MM.1S (cell line): ENCODE results near the gene KRT80.

Source experiments
- DNase-seq: peaks from one replicate; pipeline ENCODE4 v3.0.0-alpha.2; 2015
- H2AFZ ChIP-seq: fragments of 300-600 bp; sonication (generic); 2 replicates; pipeline ENCODE4 v1.6.0; 2016; ENCODE audit warnings: antibody characterized with exemption, low read length
- H3F3A ChIP-seq: fragments of 300-600 bp; sonication (generic); 2 replicates; pipeline ENCODE4 v1.6.1; 2016; ENCODE audit warnings: mild to moderate bottlenecking, antibody characterized with exemption, low read length, moderate library complexity, mixed read lengths; ENCODE audit not compliant: insufficient read depth
- H3K27ac ChIP-seq: fragments of 300-600 bp; sonication (generic); 2 replicates; pipeline ENCODE4 v1.5.1; 2016; ENCODE audit warnings: mild to moderate bottlenecking, low read length
- H3K27me3 ChIP-seq: fragments of 300-600 bp; sonication (generic); replicated peaks from 2 replicates; pipeline ENCODE4 v1.6.0; 2016; ENCODE audit warnings: low read length; ENCODE audit not compliant: insufficient read depth
- H3K36me3 ChIP-seq: fragments of 300-600 bp; sonication (generic); replicated peaks from 2 replicates; pipeline ENCODE4 v1.6.1; 2016; ENCODE audit warnings: mild to moderate bottlenecking, low read length, mixed read lengths; ENCODE audit not compliant: insufficient read depth
- H3K4me1 ChIP-seq: fragments of 300-600 bp; sonication (generic); 2 replicates; pipeline ENCODE4 v1.6.1; 2016; ENCODE audit warnings: low read length, mixed read lengths
- H3K4me2 ChIP-seq: fragments of 300-600 bp; sonication (generic); 2 replicates; pipeline ENCODE4 v1.6.0; 2016; ENCODE audit warnings: low read depth, low read length
- H3K4me3 ChIP-seq: fragments of 300-600 bp; sonication (generic); 2 replicates; pipeline ENCODE4 v1.5.1; 2016; ENCODE audit warnings: low read length, mixed read lengths
- H3K79me2 ChIP-seq: fragments of 300-600 bp; sonication (generic); 2 replicates; pipeline ENCODE4 v1.6.1; 2016; ENCODE audit warnings: mixed run types, low read length, mixed read lengths
- H3K9ac ChIP-seq: fragments of 300-600 bp; sonication (generic); 2 replicates; pipeline ENCODE4 v1.6.1; 2016; ENCODE audit warnings: low read length, mixed read lengths
- H3K9me2 ChIP-seq: fragments of 300-600 bp; sonication (generic); replicated peaks from 2 replicates; pipeline ENCODE4 v1.6.1; 2016; ENCODE audit warnings: mild to moderate bottlenecking, low read length, mixed read lengths; ENCODE audit not compliant: insufficient read depth
- H3K9me3 ChIP-seq: fragments of 300-600 bp; sonication (generic); replicated peaks from 2 replicates; pipeline ENCODE4 v1.6.1; 2016; ENCODE audit warnings: mild to moderate bottlenecking, low read length, mixed read lengths; ENCODE audit not compliant: insufficient read depth
- H4K20me1 ChIP-seq: fragments of 300-600 bp; sonication (generic); 2 replicates; pipeline ENCODE4 v1.6.1; 2016; ENCODE audit warnings: mild to moderate bottlenecking, low read length, moderate library complexity, mixed read lengths; ENCODE audit not compliant: insufficient read depth
- CTCF ChIP-seq: fragments of 300-600 bp; sonication (generic); IDR thresholded peaks from 2 replicates; pipeline ENCODE4 v1.5.1; 2016; ENCODE audit warnings: antibody characterized with exemption, low read length, mixed read lengths
- EZH2 ChIP-seq: fragments of 300-600 bp; sonication (generic); optimal IDR thresholded peaks from 2 replicates; pipeline ENCODE3; 2017; ENCODE audit warnings: low read depth, mild to moderate bottlenecking, antibody characterized with exemption, low read length, mixed read lengths
- EZH2phosphoT487 ChIP-seq: fragments of 300-600 bp; sonication (generic); IDR thresholded peaks from 2 replicates; pipeline ENCODE4 v1.6.1; 2018; ENCODE audit warnings: antibody characterized with exemption, low read length

The KRT80 gene

GRCh38 chr12:52149651-52150241, 42.1 kb downstream of the KRT80 start:
- no peak for DNase-seq
- no peaks in the 10 kb centered on the region for H3K9me3 ChIP-seq
- H4K20me1 ChIP-seq = no peaks in the 10 kb centered on the region
- H3K4me1 ChIP-seq = no peaks in the 10 kb centered on the region
- H3K9me2 ChIP-seq = no peaks in the 10 kb centered on the region
- TF ChIP-seq CTCF (no peak), EZH2phosphoT487 (no peak), EZH2 (no peak)
- no peak overlapping the region for H3K9ac ChIP-seq
- no peaks in the 10 kb centered on the region for H3K79me2 ChIP-seq
- H3K36me3 ChIP-seq = no peaks in the 10 kb centered on the region
- no peaks in the 10 kb centered on the region for H3F3A ChIP-seq
- H3K27ac ChIP-seq = no peak overlapping the region
- H2AFZ ChIP-seq = no peak overlapping the region
- no peaks in the 10 kb centered on the region; the same call in 1 of the 2 replicates for H3K27me3 ChIP-seq
- no peak overlapping the region for H3K4me3 ChIP-seq
- no peak overlapping the region for H3K4me2 ChIP-seq

- H3K4me3 ChIP-seq = no peak overlapping the region
- no peak overlapping the region for H3K27ac ChIP-seq
- TF ChIP-seq CTCF = no peak
- TF ChIP-seq EZH2 = no peak
- no peak for TF ChIP-seq EZH2phosphoT487
- no peak overlapping the region for H3K4me2 ChIP-seq
- H4K20me1 ChIP-seq = no peaks in the 10 kb centered on the region
- no peaks in the 10 kb centered on the region for H3K36me3 ChIP-seq
- no peak overlapping the region for H3K9ac ChIP-seq
- no peaks in the 10 kb centered on the region for H3K4me1 ChIP-seq
- DNase-seq = no peak
- H3F3A ChIP-seq = no peaks in the 10 kb centered on the region
- H2AFZ ChIP-seq = no peak overlapping the region
- no peaks in the 10 kb centered on the region for H3K9me2 ChIP-seq
- no peaks in the 10 kb centered on the region for H3K9me3 ChIP-seq
- no peaks in the 10 kb centered on the region; the same call in 1 of the 2 replicates for H3K27me3 ChIP-seq
- no peaks in the 10 kb centered on the region for H3K79me2 ChIP-seq
These were observed 42.6 kb downstream of the KRT80 start for GRCh38 chr12:52149182-52149641.

GRCh38 chr12:52148464-52149181, 43.2 kb downstream of the KRT80 start:
- Histone ChIP-seq H3K4me3 (no peak overlapping the region), H2AFZ (no peak overlapping the region), H3K9ac (no peak overlapping the region), H3K27me3 (no peaks in the 10 kb centered on the region; the same call in 1 of the 2 replicates), H3K27ac (no peak overlapping the region), H3K9me2 (no peaks in the 10 kb centered on the region), H3K36me3 (no peaks in the 10 kb centered on the region), H3K79me2 (no peaks in the 10 kb centered on the region), H3K4me2 (no peak overlapping the region), H3F3A (no peaks in the 10 kb centered on the region), H4K20me1 (no peaks in the 10 kb centered on the region), H3K9me3 (no peaks in the 10 kb centered on the region), H3K4me1 (no peaks in the 10 kb centered on the region)
- no peak for TF ChIP-seq CTCF
- TF ChIP-seq EZH2phosphoT487 = no peak
- no peak for TF ChIP-seq EZH2
- no peak for DNase-seq
